T1000 (cell line): ENCODE measurements around the gene PAQR7.

Source experiments
- DNase-seq: peaks from one replicate; lab custom pipeline; 2025; ENCODE audit warnings: mixed read lengths; lab: John Stamatoyannopoulos, UW

PAQR7 gene

DNA sequence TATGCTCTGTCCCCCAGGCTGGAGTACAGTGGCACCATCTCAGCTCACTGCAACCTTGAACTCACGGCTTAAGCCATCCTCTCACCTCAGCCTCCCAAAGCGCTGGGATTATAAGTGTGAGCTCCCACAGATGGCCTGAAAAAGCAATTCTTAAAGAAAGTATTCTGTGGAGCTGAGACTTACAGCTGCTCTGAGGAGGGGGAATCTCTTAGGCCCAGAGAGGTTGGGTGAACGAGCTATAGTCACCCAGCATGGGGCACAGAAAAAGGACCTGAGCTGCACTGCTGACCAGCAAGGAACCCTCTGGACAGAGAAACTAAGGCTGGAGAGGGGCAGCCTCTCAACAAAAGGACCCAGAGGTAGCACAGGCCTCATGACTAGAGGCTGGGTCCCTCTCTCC, 1.3 kb downstream of the PAQR7 start:
- DNase-seq, result no peak

DNA sequence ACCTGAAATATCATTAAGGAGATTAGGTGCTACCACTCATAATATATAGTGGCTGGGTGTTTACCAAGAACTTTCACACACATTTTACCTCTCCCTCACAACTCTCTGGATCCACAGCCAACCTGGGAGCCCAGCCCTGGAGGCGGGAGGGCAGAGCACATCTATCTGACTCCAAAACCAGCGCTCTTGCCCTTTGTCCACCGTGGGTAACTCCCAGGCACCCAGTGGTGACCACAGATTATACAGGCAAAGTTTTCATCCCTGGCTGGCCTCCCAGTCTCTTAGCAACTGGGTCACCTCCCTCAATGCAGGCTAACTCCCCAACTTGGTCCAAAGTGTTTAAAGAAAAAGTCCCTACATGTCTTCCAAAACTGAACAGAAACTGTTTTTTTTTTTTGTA, 2.4 kb downstream of the PAQR7 start:
- DNase-seq, result no peak

GRCh38 chr1:25872713-25873112, 2.8 kb downstream of the PAQR7 start:
- DNase-seq, result no peak

DNA sequence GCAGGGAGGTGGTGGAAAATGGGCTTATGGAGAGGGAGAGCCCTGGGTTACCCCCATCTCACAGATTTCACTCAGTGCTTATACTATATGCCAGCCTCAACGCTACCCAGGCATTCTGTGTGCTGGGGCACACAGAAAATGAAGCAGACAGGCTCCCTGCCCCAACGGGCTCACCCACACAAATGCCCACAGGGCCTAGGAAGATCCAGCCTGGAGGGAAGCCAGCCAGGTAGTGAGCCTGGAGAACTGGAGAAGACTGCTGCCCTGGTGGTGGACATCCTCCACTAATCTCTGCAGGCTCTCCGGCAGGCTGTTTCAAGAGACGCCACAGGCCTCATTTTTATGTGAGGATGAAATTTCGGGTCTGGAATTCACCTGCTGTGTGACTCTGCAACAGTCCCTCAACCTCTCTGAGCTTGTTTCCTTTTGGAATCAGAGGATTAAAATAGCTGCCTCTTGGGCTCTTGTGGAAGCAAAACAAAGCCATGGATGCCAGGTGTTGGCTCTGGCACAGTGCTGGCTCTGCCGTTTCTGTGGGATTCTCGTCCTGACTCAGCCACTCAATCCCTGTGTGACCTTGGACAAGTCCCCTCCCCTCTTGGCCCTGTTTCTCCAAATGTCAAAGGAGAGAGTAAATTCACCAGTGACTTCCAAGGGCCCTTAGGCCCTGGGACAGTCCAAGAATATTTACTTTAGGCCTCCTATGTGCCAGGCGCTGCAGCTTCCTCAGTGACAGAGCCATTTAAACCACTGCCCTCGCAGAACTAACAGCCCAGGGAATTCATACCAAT, 3.6 kb downstream of the PAQR7 start:
- no peak for DNase-seq

- no peak for DNase-seq
Measured at GRCh38 chr1:25871086-25871703, 4.3 kb downstream of the PAQR7 start.

- no peak for DNase-seq
Measured at GRCh38 chr1:25870614-25871013, 4.9 kb downstream of the PAQR7 start.

DNA sequence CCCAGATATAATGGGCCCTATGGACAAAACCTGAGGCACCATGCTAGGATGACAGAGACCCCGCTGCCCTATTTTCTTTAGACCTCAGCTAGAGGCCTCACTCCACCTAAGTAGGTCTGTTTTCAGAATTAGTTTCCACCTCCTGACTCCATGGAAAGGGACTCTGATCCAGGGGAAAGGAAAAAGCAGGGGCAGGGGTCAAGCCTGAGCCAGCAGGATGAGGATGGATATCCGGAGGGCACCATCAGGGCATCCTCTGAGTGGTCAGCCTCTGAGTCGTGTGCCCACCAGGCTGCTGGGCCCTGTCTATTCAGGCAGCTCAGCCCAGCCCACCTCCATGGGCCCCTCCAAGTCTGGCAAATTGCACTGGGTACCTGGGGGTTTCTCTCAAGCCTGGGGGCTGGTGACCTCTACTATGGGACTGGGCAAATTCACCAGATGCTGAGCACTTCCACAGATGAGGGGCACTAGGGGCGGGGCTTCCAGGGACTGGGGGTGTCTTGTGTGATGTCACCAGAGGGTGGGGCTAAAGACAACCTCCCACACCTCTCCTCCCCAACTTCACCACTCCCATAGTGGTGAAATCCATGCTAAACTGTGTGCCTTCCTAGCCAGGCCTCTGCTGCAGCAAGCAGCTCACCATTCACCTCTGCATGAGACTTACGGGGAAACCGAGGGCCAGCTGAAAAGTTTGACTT, 5.5 kb downstream of the PAQR7 start:
- no peak for DNase-seq

GRCh38 chr1:25867210-25867991, 8.1 kb downstream of the PAQR7 start:
- no peak for DNase-seq

- no peak for DNase-seq
Measured at GRCh38 chr1:25866288-25866687, 9.2 kb downstream of the PAQR7 start.

DNA sequence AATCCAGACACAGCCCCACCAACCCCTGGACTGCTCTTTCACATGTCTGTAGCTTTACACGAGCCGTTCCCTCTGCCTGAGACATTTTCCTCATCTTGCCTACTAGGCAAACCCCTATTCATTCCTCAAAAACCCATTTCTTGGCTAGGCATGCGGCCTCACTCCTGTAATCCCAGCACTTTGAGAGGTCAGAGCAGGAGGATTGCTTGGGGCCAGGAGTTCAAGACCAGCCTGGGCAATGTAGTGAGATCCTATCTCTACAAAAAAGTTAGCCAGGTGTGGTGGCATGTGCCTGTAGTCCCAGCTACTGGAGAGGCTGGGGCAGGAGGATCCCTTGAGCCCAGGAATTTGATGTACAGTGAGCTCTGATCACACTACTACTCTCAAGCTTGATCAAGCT, 11.1 kb downstream of the PAQR7 start:
- no peak for DNase-seq

- no peak for DNase-seq
Measured at GRCh38 chr1:25863486-25864262, 11.8 kb downstream of the PAQR7 start.

- no peak for DNase-seq
Measured at GRCh38 chr1:25862785-25863485, 12.6 kb downstream of the PAQR7 start.

DNA sequence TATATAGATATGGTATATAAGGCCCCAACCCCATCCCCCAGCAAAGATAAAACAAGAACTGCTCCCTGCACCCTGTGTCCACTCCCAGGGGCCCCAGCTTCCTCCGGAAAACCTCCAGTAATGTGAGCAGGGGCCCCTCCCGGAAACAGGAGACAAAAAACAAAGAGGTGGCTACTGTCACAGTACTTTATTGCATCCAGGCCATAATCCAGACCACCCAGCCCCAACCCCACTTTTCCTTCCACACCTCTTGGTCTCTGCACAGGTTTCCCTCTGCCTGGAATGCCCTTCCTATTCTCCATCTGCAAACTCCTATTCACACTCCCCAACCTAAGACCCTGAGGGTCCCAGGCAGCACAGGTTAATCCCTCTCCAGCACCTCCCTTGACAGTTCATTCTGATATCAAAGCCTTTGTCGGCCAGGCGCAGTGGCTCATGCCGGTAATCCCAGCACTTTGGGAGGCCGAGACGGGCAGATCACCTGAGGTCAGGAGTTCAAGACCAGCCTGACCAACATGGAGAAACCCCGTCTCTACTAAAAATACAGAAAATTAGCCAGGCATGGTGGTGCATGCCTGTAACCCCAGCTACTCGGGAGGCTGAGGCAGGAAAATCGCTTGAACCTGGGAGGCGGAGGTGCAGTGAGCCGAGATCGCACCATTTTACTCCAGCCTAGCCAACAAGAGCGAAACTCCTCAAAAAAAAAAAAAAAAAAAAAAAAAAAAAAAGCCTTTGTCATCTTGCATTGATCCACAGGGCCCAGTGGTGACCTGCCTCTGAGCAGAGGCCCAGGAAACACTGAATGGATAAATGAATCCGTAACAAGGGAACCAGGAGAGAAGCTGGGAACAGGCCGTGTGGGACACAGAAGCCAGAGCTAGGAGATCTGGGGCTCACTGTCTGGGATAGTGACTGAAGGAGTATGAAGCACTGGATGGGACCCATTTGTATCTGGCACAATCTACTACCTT, 13.9 kb downstream of the PAQR7 start:
- DNase-seq, result no peak

DNA sequence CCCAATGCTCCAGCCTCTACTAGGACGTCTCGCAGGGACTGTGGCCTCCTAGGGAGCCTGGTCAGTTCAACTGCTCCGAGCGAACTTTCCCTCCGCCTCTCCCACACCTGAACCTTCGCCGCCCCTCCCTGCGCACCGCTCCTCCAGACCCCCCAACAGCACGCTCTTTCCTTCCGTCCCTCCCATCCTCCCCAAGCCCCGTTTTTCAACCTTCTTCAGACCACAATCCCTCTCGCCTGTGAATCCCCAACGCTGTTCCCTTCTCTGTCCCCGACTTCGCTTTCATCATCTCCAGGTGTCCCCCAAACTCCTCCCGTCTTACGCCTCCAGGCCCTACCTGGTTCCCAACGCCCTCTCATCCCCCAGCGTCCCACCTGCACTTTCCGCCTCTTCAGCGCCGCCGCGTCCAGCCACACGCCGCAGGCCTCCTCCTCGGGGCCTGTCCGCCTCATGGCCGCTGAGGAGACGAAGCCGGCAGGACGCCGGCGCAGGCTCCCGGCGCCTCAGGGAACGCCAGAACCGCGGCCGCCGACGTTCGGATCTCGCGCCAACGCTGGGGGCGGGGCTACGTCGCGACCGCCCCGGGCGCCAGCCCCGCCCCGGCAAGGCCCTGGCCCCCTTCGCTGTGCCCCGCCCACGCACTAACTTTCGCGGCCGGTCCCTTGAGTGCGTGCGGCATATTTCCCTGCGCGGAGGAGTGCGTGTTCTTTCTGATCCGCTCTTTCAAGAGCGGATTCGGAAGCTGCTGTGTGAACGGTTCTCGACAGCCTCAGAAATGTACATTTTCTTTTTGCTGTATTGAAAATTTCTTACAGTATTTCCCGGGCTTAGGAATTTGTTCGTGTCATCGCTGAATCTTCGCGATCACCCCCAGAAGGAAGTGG, 16.4 kb downstream of the PAQR7 start, which contains the start of gene AUNIP:
Gene AUNIP, minus strand, starts transcription at position 552 of the 884 bp plus-strand sequence. Its CDS starts 100 bp downstream, at position 452.
- DNase-seq, result peak; percentile 91

DNA sequence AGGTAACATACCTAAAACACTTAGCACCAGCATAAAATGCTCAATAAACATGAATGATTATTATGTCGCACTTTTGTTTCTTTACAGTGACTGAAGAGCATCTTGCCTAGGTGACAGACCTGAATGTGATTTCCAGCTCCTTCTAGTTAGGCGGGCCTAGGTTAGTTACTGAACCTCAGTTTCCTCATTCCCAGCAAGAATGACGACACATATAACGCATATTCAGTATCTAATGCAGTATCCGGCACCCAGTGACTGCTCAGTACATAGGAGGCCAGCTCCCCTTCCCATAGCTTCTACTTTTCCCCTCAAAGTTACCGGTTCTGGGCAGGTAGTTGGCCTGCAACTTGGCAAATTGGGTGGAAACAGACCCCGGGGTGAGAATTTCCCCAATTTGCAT, 17.0 kb downstream of the PAQR7 start:
- DNase-seq, result no peak

DNA sequence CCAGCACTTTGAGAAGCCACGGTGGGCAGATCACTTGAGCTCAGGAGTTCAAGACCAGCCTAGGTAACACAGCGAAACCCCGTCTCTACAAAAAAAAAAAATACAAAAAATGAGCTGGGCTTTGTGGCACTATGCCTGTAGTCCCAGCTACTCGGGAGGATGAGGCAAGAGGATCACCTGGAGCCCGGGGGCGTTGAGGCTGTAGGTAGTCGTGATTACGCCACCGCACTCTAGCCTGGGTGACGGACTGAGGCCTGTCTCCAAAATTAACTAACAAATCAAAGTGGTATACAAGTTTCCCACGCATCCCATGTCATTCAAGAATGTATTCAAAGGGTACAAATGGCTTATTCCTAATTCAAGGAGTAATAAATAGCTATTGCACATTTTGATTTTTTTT, 18.7 kb downstream of the PAQR7 start:
- no peak for DNase-seq

- DNase-seq, result no peak
Measured at GRCh38 chr1:25854554-25854953, 21.0 kb downstream of the PAQR7 start.

DNA sequence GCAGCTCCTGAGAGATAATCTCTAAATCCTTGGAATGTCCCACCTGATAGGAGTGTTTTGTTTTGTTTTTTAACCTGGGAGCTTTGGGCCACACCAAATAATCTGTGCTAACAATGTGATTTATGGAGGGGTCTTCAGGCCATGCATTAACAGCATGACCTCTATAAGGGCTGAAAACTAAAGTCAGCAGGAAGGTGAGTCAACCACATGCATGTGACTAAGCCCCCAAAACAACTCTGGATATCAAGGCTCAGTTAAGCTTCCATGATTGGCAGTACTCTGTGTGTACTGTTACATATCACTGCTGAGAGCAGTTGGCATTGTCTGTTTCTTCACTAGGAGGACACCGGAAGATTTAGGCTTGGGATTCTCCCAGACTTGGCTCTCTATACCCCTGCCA, 27.0 kb downstream of the PAQR7 start:
- DNase-seq, result no peak

DNA sequence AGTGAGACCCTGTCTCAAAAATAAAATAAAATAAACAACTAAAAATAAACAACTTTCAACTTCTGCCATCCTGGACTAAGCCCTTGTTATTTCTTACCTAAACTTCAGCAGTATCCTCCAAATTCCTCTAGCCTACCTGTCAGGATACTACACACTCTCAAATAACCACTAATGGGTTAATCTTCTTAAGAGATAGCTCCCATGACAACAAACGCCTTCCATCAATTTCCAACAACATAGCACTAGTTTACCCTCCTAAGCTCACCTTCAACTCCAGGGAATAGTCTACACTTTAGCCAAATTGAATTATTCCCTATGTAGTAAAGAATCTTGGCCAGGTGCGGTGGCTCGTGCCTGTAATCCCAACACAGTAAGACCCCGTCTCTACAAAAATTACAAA, 27.6 kb downstream of the PAQR7 start:
- DNase-seq, result no peak
